GM08714 (cell line): ENCODE measurements around the gene RAMACL.

ENCODE experiments used
- H3K4me3 ChIP-seq: fragments of 200-500 bp; sonication (Bioruptor generic); 2 replicates; pipeline ENCODE4 v1.5.1; 2014; ENCODE audit warnings: mild to moderate bottlenecking, low read length, inconsistent platforms
- ZNF274 ChIP-seq: IDR thresholded peaks from 2 replicates; pipeline ENCODE4 v1.6.1; 2012; ENCODE audit warnings: mild to moderate bottlenecking, low read depth, low read length

The RAMACL gene

DNA sequence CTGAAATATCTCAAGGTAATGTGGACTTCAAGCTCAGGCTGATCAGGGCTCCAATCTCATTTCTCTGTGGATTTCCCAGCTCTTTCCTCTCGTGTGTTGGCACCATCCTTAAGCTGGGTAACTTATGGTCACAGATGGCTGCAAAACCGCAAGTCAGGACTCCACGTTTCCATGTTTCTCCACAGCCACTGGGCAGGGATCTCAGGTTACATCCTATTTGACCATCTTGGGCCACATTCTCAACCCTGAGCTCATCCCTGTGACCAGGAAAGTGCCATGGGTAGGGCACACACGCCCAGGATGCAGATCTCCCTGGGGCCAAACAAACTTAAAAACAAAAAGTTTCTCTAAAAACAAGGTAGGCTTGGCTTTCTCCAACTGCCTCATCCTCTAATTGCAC, 25.2 kb upstream of the RAMACL start:
- TF ChIP-seq ZNF274, result no peak
- no peak overlapping the region for H3K4me3 ChIP-seq

DNA sequence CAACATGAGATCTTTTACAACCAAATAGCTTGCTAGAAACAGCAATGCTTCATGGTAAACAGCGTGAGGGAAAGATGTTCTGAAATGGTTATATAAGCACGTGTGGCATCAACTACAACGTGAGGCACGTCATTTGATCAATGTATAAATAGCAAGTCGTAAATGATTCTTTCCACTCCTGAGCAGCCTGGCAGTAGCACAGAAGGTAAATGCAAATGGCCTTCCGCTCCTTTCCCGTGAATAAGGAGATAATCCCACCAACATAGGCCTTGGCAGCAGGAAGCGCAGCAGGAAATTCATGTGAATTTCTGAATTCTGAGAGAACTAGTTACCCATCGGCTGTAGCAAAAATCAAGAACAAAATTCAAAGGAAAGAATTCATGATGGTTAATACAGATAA, 23.6 kb upstream of the RAMACL start:
- H3K4me3 ChIP-seq, result no peak overlapping the region
- no peak for TF ChIP-seq ZNF274

DNA sequence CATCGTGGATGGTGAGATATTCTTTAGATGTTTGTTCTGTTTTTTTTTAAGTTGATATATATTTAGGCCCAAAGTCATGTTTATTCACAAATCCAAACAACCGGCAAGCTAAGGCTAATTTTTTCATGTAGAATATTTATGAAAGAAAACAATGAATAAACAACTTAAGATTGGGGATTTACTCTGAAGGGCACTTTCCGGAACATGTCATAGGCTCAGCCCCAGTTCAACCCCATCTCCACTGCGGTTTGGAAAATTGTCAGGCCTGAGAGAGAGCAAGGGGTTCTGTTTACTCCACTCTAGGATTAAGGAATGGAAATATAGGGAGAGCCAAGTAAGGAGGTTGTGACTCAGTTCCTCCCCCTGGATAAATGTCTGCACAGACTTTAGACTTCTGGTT, 22.3 kb upstream of the RAMACL start:
- TF ChIP-seq ZNF274, result no peak
- no peak overlapping the region for H3K4me3 ChIP-seq

DNA sequence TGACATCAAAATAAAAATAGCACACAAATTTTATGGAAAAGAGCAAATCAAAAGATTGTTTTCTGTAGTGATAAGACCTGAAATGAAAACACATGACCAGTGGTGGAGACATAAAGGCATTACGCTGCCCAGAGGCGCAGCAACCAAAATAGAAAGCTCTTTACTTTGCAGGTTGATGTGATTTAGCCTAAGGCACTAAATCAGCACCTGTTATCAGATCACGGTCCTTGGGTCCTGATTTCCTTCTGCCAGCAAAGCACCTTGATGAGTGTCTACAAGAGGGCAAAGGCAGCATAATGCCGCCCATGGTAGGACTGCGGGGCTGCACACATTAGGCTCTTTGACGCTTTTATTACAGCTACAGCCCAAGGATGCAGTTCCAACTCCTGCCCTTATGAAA, 19.3 kb upstream of the RAMACL start:
- TF ChIP-seq ZNF274, result no peak
- no peak overlapping the region for H3K4me3 ChIP-seq

DNA sequence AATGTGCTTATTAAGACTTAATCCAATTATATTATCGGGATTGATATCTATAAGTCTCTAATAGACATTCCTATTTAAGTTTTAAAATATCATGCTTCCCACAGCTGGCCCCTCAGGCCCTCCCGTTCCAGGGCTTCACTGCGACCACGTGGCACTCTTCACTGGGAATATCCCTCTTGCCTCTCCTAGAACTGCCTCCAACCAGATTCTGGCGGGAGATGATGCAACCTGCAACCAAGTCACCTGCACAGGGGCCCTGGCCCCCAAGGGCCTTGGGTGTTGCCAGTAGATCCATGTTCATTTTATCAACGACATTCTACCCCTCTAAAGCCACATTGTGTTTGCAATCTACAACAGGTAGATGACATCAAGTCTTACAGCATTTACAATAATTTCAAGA, 18.4 kb upstream of the RAMACL start:
- H3K4me3 ChIP-seq, result no peak overlapping the region
- TF ChIP-seq ZNF274, result no peak

DNA sequence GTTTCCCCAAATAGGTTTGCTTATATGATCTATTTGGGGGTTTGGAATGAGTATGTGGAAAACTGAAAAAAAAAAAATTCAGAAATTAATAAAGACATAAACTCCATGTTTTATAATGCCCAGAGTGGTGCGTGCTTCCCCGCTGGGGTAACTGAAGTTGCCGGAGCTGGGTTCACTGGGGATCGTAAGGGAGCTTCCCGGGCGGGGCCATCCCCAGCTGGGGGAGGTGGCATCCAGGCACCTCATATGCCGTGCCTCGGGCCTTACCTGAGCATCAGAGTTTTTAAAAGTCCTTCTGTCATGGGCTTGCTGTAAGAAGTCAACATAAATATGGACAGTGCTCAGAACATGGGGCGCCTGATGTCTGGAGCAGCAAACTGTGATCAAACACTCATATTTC, 17.9 kb upstream of the RAMACL start:
- no peak for TF ChIP-seq ZNF274
- H3K4me3 ChIP-seq, result no peak overlapping the region

DNA sequence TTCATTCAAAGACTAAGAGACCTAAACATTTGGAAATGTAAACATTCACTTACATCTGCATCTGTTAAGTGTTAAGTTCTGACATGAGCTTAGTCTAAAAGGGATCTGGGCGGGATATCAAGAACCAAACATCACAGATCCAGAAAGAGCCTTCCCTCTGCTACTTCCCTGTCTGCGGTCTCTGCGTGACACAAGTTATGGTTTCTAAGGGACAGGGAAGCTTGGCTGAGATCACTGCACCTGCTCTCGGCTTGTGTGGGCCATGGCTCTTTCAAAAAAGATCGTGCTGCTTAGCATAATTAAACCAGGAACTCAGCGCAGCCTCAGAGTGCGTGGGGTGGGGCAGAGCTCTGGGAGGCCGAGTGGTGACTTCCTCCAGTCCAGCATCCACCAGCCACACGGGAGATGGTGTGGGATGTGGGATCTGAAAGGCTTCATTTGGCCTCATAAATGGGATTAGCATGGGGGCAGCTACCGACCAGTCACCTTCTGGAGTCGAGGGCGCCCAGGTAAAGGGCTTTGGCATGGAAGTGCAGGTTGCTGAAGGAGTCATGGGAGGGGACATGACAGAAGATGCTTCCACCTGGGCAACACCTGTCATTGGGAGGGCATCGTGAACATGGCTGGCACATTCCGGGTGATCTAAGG, 16.7 kb upstream of the RAMACL start:
- TF ChIP-seq ZNF274, result no peak
- H3K4me3 ChIP-seq, result no peak overlapping the region

DNA sequence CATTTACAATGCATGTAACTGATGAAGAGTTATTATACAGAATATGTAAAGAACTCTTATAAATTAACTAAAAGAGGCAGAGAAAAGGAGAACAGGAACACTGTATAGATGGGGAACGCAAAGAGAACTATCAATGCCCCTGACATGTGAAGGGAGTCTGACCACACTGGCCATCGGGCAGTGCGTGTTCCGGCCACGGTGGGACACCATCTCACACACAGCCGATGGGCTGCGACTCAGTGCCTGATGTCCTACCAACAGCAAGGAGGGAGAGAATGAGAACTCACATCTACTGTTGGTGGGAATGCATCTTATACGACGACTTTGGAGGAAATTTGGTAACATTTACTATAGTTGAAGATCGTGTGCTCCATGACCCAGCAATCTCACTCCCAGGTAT, 15.5 kb upstream of the RAMACL start:
- TF ChIP-seq ZNF274, result 0 out of 2 replicates have a peak, but pooled peaks have one; percentile 20
- H3K4me3 ChIP-seq, result no peak overlapping the region

DNA sequence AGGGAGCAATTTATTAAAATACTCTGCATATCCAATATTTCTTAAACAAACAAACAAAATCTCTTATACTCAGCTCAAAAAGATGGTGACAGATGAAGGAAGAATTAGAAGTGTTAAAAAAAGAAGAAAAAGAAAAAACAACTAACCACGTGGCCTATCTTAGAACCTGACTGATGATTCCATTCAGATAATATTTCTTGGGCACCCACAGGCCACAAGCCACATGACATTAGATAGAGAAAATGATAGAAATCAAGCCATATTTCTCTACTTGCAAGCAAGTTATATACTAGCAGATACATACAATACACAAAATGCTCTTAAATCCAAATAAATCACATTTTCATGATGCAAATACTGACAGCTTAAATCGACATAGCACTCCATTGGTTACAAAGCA, 14.5 kb upstream of the RAMACL start:
- H3K4me3 ChIP-seq, result no peak overlapping the region
- TF ChIP-seq ZNF274, result no peak

DNA sequence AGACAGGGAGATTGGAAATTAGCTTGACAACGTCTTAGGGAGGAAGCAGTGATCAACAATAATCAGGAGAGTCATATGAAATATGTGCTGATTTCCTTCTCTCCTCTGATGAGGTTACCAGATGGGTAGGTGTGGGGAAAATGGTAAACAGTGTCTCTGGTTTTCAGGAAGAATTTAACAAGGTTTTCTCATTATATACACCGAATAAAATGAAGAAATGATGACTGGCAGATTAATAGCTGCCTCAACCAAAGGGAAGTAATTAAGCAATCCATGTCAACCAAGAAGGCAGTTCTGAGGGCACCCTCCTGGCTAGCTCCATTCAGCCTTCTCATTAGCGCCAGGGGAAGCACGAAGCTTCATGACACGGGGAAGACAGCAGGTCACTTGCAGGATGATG, 12.7 kb upstream of the RAMACL start:
- TF ChIP-seq ZNF274, result no peak
- H3K4me3 ChIP-seq, result no peak overlapping the region

DNA sequence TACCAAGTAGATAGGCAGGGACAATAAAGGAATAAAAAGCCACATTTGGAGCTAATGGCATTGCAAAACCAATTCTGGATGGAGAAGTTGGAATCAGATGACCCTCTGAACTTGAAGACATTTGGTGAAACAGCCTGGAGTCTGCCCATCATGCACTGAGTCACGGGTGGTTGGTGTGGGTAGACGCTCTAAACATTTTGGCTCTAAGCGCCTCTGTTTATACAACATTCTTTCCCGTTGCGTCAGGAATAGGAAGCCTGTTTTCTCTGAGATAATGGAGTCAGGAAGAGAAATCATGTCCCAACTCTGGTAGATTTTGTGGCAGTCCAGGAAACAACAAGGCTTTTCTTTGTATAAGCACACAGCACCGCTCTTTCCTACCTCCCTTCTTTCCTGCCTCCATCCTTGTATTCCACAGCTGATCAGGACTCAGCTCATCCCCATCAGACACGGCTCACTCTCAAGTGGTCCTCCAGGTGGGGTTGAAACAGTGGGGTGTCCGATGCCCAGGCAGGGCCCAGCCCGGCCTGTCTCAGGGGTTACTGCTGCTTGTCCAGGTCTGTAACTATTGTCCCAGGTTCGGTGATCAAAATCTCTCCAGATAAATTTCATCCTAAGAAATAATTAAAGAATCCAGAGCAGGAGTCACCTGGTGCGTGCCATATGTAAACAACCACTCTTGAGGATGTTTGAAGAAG, 12.1 kb upstream of the RAMACL start:
- no peak overlapping the region for H3K4me3 ChIP-seq
- TF ChIP-seq ZNF274, result no peak

DNA sequence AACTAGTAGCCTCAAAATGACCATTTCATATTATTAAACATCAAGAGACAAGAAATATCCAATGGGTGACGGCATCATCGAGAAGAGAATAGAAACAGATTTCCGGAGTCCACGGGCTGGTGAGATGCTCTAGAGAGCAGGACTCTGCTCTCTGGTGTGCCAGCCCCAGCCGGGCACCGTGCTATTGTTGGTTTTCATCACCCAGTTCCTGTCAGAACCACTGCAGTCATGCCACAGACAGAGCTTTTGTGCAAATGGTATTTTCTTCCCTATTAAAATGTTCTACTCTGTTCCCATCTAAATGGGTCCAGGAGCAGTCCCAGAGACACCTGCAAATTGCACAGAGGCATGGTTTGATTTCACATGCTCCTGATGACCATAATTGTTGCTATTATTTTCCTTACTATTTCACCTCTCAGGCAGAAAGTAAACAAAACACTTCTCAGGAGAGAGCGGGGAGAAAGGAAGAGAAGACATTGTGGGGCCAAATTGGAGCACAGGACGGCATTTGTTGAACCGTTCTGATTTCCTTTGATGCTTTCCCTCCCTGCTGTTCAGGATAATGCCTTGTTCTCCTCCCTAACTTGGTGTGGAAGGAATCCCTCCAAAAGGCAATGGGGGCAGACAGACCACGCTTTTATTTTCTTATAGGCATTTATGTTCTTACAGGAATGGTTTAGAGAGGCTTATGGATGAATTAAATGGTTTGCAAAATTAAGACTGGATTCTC, 11.4 kb upstream of the RAMACL start:
- no peak for TF ChIP-seq ZNF274
- no peak overlapping the region for H3K4me3 ChIP-seq

DNA sequence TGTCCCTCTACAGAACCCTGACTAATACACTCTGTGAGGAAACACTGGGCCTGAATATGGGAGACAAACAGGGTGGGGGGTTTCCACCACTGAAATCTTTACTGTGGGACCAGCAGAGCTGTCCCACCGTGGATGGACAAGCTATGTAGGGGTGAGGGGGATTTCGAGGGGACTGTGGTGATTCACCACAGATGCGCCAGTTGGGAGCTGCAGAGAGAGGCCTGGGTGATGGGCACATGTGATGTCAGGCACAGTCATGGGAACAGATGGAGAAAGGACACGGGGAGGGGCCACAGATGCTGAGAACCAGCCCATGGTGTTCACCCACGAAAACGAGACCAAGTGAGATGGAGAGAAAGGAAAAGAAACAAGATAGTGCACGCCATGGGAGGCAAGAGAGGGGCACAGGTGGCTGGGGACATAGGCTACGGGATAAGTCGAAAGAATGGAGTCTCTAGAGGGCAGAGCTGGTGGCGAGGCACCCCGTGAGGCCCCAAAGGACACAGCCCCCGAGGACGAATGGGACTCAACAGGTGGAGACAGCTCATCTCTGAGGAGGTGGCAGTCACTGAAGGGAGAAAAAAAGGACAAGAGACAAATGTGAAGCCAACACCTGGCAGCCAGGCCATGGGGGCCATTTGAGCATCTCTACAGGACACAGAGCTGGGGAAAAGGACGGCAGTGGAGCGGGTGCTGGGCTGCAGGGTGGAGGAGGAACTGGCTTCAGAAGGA, 10.5 kb upstream of the RAMACL start:
- H3K4me3 ChIP-seq, result no peak overlapping the region
- no peak for TF ChIP-seq ZNF274

DNA sequence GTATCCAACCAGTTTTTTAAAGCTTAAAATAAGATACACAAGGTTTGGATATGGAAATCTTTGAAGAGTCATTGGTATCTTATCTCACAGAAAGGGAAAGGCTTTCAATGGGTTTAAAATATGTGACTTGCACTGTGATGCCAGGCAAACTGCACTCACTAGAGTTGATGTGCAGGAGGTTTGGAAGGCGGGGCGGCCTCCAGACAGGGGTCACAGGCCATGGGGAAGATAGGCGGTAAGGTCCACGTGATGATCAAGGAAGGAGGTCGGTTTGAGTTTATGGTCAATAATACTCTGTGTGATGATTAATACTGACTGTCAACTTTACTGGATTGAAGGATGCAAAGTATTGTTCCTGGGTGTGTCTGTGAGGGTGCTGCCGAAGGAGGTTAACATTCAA, 9.5 kb upstream of the RAMACL start:
- TF ChIP-seq ZNF274, result no peak
- H3K4me3 ChIP-seq, result no peak overlapping the region
